Measurements from ENCODE around the gene PDE4D. TPM values are rescaled to one million over a fixed set of nuclear protein-coding genes. Genes with fewer than 3 reads are reported as not detected.

Gene PDE4D
- total and polyA plus RNA-seq, 11 donors: 5.2 to 68.3 (median 42.1) TPM

DNA sequence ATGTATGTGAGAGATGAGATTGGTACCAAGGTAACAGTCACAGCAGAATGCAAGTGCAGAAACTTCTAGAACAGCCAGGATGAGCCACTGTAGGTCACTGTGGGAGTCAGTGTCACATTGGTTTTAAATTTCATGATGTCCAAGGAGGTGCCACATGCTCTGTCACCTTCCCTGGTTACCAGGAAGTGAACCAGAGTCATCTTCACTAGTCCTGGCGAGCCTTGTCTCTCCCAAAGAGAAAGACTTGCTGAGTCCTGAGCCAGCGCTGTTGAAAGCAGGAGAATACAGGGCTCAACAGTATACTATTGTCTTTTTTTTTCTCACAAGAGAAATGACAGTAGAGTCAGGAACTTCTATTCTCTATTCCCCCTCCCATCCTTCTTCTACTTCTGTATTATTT, 695.2 kb downstream of the PDE4D start:
- Histone ChIP-seq H3K27ac (peak overlapping the region in 1 of 12 donors; percentile 48), H3K27me3 (no peaks in the 10 kb centered on the region), H3K36me3 (no peaks in the 10 kb centered on the region), H3K4me1 (peaks cover 0 to 3% (median 0%) of the 10 kb centered on the region in 12 donors), H3K4me3 (no peak overlapping the region), H3K9me3 (no peaks in the 10 kb centered on the region)
- DNase-seq (no peak), ATAC-seq (no peak)
- 85 to 95% (median 92%) methylated on average over 2 of the region's 2 CpGs for WGBS, 4 donors
- intact Hi-C loops (cut with DNase I): loop anchor here in 2 of 10 donors (10.0 kb wide), 1 partner anchor 596 kb away; no protein-coding TSS in a partner anchor
- TF ChIP-seq, protein P1, sequence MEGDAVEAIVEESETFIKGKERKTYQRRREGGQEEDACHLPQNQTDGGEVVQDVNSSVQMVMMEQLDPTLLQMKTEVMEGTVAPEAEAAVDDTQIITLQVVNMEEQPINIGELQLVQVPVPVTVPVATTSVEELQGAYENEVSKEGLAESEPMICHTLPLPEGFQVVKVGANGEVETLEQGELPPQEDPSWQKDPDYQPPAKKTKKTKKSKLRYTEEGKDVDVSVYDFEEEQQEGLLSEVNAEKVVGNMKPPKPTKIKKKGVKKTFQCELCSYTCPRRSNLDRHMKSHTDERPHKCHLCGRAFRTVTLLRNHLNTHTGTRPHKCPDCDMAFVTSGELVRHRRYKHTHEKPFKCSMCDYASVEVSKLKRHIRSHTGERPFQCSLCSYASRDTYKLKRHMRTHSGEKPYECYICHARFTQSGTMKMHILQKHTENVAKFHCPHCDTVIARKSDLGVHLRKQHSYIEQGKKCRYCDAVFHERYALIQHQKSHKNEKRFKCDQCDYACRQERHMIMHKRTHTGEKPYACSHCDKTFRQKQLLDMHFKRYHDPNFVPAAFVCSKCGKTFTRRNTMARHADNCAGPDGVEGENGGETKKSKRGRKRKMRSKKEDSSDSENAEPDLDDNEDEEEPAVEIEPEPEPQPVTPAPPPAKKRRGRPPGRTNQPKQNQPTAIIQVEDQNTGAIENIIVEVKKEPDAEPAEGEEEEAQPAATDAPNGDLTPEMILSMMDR (IDR thresholded peaks at IDR 0.05): no peak
- no peak for TF ChIP-seq POLR2A (IDR thresholded peaks at IDR 0.05)

DNA sequence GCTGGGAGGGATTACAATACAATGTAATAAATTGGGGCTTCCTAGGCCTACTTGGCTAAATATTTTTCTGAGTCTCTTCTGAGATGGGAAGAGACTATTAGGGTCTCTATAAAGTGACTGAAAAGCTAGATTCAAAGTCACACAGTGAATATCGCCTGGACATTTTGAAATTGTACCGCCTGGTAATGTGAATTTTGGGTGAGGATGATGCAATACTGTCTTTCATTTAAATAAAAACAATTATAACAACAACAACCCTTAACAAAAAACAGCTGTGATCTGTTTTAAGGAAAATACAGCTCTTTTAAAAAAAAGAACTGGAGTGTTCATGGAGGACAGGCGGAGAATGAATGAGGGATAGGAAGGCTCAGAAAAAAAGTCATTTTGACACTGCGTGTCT, 695.6 kb downstream of the PDE4D start:
- DNase-seq: no peak
- 68 to 82% (median 70%) methylated on average over 4 of the region's 4 CpGs for WGBS, 4 donors
- TF ChIP-seq, protein P1 (IDR thresholded peaks at IDR 0.05): no peak
- TF ChIP-seq POLR2A (IDR thresholded peaks at IDR 0.05): no peak
- no peaks in the 10 kb centered on the region for H3K9me3 ChIP-seq
- no peak overlapping the region for H3K4me3 ChIP-seq
- no peak for ATAC-seq
- intact Hi-C loops (cut with DNase I): loop anchor here in 2 of 10 donors (10.0 kb wide), 1 partner anchor 597 kb away; no protein-coding TSS in a partner anchor
- H3K27ac ChIP-seq: peak overlapping the region in 1 of 12 donors; percentile 48
- peaks cover 0 to 3% (median 0%) of the 10 kb centered on the region in 12 donors for H3K4me1 ChIP-seq
- no peaks in the 10 kb centered on the region for H3K27me3 ChIP-seq
- no peaks in the 10 kb centered on the region for H3K36me3 ChIP-seq

DNA sequence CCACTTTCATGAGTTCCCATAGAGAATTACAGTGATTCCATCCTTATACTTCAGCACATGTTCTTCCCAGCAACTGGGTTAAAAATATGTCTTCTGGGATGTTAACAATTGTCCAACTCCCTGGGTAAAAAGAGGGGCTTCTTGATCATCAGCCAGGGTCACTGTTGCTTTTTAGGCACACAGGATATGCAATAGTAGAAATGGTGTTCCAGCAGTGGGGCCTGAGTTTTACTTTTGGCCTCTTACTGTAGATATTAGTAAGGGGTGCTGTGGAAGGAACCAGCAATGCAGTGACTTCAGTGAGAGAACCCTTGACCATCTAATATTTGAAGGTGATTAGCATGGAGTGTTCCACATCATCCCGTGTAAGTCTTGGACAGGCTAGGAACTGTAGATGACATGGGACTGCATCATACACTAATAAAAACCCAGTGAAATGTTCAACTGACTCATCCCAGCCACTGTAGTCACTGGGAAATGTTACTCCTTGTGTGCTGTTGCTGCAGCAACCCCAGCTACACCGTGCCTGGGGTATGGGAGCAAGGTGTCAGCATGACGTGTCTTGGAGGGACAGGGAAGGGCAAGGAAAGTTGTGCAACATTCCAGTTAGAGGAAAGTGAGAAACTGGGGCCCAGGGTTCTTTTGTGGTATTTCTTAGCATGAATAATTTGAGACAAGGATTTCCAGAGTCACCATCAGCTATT, 699.8 kb downstream of the PDE4D start:
- no peak for TF ChIP-seq POLR2A (IDR thresholded peaks at IDR 0.05)
- TF ChIP-seq, protein P1 (IDR thresholded peaks at IDR 0.05): no peak
- H3K9me3 ChIP-seq: no peaks in the 10 kb centered on the region
- H3K27ac ChIP-seq: peak overlapping the region in 3 of 12 donors; percentile 38 to 53 (median 44)
- H3K4me1 ChIP-seq: peaks cover 0 to 13% (median 0%) of the 10 kb centered on the region in 12 donors
- 42 to 60% (median 53%) methylated on average over 3 of the region's 3 CpGs for WGBS, 4 donors
- DNase-seq (peak in 2 of 5 donors; percentile 33 to 86), ATAC-seq (peak; percentile 70 to 98 (median 90))
- intact Hi-C loops (cut with DNase I): loop anchor here in 6 of 10 donors (1.0 to 10.0 kb wide), 4 partner anchors 184 to 601 kb away; no protein-coding TSS in a partner anchor
- H3K27me3 ChIP-seq: no peaks in the 10 kb centered on the region
- no peaks in the 10 kb centered on the region for H3K36me3 ChIP-seq
- no peak overlapping the region for H3K4me3 ChIP-seq

DNA sequence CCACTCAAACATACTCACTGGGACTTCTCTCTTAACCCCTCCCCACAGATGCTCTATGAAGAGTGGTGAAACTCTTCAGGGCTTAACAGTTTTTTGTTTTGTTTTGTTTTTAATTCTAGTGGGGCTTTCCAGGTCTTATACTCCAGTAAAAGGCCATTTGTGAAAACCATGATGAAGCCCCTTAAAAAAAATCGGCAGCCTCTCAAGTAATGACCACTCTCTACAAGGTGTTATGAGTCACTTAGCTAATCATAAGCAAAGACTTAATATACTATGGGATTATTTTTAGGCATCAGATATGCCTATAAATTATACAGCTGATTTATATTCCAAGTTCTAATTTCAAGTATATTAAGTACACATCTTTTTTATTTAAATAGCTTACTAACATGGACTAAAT, 702.8 kb downstream of the PDE4D start:
- H3K9me3 ChIP-seq: no peaks in the 10 kb centered on the region
- intact Hi-C loops (cut with DNase I): loop anchor here in 5 of 10 donors (5.0 to 10.0 kb wide), 3 partner anchors 187 to 604 kb away; no protein-coding TSS in a partner anchor
- peaks cover 0 to 30% (median 0%) of the 10 kb centered on the region in 12 donors for H3K4me1 ChIP-seq
- no peaks in the 10 kb centered on the region for H3K36me3 ChIP-seq
- TF ChIP-seq, protein P1 (IDR thresholded peaks at IDR 0.05): no peak
- TF ChIP-seq POLR2A (IDR thresholded peaks at IDR 0.05): no peak
- H3K27me3 ChIP-seq: no peaks in the 10 kb centered on the region
- ATAC-seq: no peak
- H3K27ac ChIP-seq: peak overlapping the region in 2 of 12 donors; percentile 11 to 45
- DNase-seq: no peak
- no peak overlapping the region for H3K4me3 ChIP-seq
- 78 to 89% (median 82%) methylated on average over 1 of the region's 1 CpG for WGBS, 4 donors

All from heart left ventricle (tissue), 16 donors.